ENCODE measurements around the gene DONSON. TPM values are rescaled to one million over a fixed set of nuclear protein-coding genes. Genes with fewer than 3 reads are reported as not detected.

DONSON gene
- total and polyA plus RNA-seq, 2 of the 8 experiments (the other 6 are each of a cell fraction or from before 2014, with no cell fraction given): 21.9 to 32.5 TPM

DNA sequence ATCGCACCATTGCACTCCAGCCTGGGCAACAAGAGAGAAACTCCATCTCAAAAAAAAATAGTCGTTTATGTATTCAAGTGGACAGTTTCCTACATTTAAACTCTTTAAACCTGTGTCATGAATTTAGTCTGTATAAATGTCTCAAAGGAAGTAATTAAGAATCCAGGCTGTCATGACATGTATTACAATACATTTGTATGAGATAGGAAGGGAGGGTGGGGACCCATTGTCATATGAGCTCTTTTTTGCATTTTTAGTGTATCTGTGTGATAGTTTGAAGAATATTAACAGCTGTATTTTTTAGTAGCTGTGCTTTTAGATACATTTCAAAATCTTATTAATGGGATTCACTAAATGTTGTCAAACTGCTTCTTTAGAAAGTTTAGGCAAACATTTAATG lies 20.0 kb downstream of the DONSON start:
- DNase-seq (ENCODE audit: low read depth in 1 of 2, low spot score in 2 of 2): no peak
- CTCF ChIA-PET (ENCODE audit: partially characterized antibody): interaction anchor here (0.6 to 1.6 kb wide), 2 partner anchors 38 to 700 kb away, joined by 3 to 5 read pairs; no protein-coding TSS in a partner anchor

More for the DNA sequence above, 20.0 kb downstream of the DONSON start:
- H3K56ac ChIP-seq (replicated peaks; ENCODE audit: insufficient read length, low read depth, low read length): no peak overlapping the region
- H3K23ac ChIP-seq (ENCODE audit: insufficient read length): no peak overlapping the region
- H2BK20ac ChIP-seq (ENCODE audit: low read length): no peak overlapping the region
- no peak overlapping the region for H3K4ac ChIP-seq (replicated peaks; ENCODE audit: insufficient read length, low read depth, low read length)
- WGBS, 2 experiments (ENCODE audit: extremely low coverage in 1 of 2, insufficient coverage in 1 of 2, insufficient read length in 1 of 2, insufficient replicate concordance in 2 of 2, low coverage in 1 of 2, low lambda C conversion rate in 2 of 2, missing lambda C conversion rate in 1 of 2): 92% methylated on average over 2 of the region's 2 CpGs; no CpG with 5 or more reads in 1 of the 2 experiments
- no peak overlapping the region for H3K14ac ChIP-seq (ENCODE audit: insufficient read length)
- no peak overlapping the region for H4K91ac ChIP-seq (replicated peaks; ENCODE audit: insufficient read length, low read length)
- H3K4me2 ChIP-seq (ENCODE audit: insufficient read depth in 1 of 2, low read depth in 2 of 2, low read length in 2 of 2): no peak overlapping the region
- H3K9me3 ChIP-seq (ENCODE audit: insufficient read depth in 2 of 2, low read depth in 1 of 2, low read length in 1 of 2): no peaks in the 10 kb centered on the region
- no peak overlapping the region for H2BK120ac ChIP-seq (replicated peaks; ENCODE audit: low read depth, low read length)
- no peak for FAIRE-seq
- H3K27ac ChIP-seq (ENCODE audit: low read depth, low read length): no peak overlapping the region
- H3K79me2 ChIP-seq (ENCODE audit: control insufficient read depth in 1 of 2, insufficient read depth in 2 of 2, low read length in 2 of 2): peaks cover 0 to 10% of the 10 kb centered on the region in 2 experiments; a peak in 2 of 4 replicates
- POLR2A ChIA-PET (ENCODE audit: partially characterized antibody): interaction anchor here (1.1 to 3.7 kb wide), 4 partner anchors 10 to 58 kb away, joined by 3 to 16 read pairs (median 4); no protein-coding TSS in a partner anchor
- no peak overlapping the region for H2BK15ac ChIP-seq (ENCODE audit: low read length)
- H3K18ac ChIP-seq (ENCODE audit: extremely low read depth, low read length): no peak overlapping the region
- no peak overlapping the region for H3K9ac ChIP-seq (replicated peaks in 1 of 4; ENCODE audit: extremely low read depth in 1 of 4, low read depth in 3 of 4, low read length in 3 of 4)
- no peak overlapping the region for H3K4me3 ChIP-seq (ENCODE audit: extremely low read depth in 1 of 4, insufficient read depth in 2 of 4, low read depth in 3 of 4, low read length in 4 of 4)
- no peaks in the 10 kb centered on the region for H3K4me1 ChIP-seq (replicated peaks in 1 of 4; ENCODE audit: control insufficient read depth in 3 of 4, insufficient read depth in 4 of 4, low read length in 3 of 4)
- no peaks in the 10 kb centered on the region for H3K23me2 ChIP-seq (ENCODE audit: low read depth, low read length)
- H2BK12ac ChIP-seq (ENCODE audit: low read depth, low read length): no peak overlapping the region
- H4K20me1 ChIP-seq (replicated peaks in 1 of 2; ENCODE audit: control insufficient read depth in 1 of 2, insufficient read depth in 2 of 2, low read length in 2 of 2): peaks cover 0 to 2% of the 10 kb centered on the region in 2 experiments
- no peak overlapping the region for H2AFZ ChIP-seq (ENCODE audit: low read length)
- no peaks in the 10 kb centered on the region for H3K27me3 ChIP-seq (replicated peaks in 1 of 4; ENCODE audit: control insufficient read depth in 3 of 4, extremely low read depth in 1 of 4, insufficient read depth in 3 of 4, low read length in 3 of 4)
- H4K5ac ChIP-seq (ENCODE audit: insufficient read length, low read depth, low read length): no peak overlapping the region
- H3K79me1 ChIP-seq (ENCODE audit: low read depth, low read length): no peaks in the 10 kb centered on the region
- H4K8ac ChIP-seq (ENCODE audit: extremely low read depth, insufficient read depth, low read length): no peak overlapping the region
- H2AK5ac ChIP-seq (ENCODE audit: low read depth, low read length): no peak overlapping the region
- H2BK5ac ChIP-seq (ENCODE audit: low read depth, low read length): no peak overlapping the region
- TF ChIP-seq CHD1 (IDR thresholded peaks at IDR 0.05; ENCODE audit: low read depth, low read length): no peak
- H3K36me3 ChIP-seq (ENCODE audit: control insufficient read depth in 2 of 4, insufficient read depth in 4 of 4, low read length in 3 of 4): peaks cover 14 to 71% (median 28%) of the 10 kb centered on the region in 4 experiments
